ENCODE results near the gene PPFIBP2. TPM values are rescaled to one million over a fixed set of nuclear protein-coding genes. Genes with fewer than 3 reads are reported as not detected.

PPFIBP2 gene
- total and polyA plus RNA-seq, 10 donors = 17.2 to 75.1 (median 40.4) TPM

DNA sequence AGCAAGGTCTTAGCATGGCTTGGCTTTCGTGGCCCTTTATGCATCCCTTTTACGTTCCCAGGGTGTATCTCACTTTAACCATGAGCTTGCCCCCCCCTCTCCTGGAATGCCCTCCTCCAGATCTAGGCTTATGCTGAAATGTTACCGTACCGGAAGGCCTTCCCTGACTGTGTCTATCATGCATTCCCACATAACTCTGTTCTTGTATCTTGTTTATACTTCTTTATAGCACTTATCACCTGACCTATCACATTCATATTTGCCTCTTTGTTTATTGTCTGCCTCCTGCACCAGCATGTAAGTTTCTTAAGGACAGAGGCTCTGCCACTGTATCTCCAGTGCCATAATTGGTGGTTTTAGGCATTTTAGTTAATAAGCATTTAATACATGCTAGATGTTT lies 38.9 kb downstream of the PPFIBP2 start:
- Histone ChIP-seq H3K27me3 (replicated peaks in 1 of 7) (no peaks in the 10 kb centered on the region), H3K36me3 (peaks cover 0 to 38% (median 2%) of the 10 kb centered on the region in 6 donors), H3K27ac (no peak overlapping the region), H3K4me3 (no peak overlapping the region), H3K4me1 (no peaks in the 10 kb centered on the region), H3K9me3 (no peaks in the 10 kb centered on the region)
- intact Hi-C loops (cut with DNase I; ENCODE audit: low total_unique reads) = no loop called here
- no peak for DNase-seq
- TF ChIP-seq, protein P1, sequence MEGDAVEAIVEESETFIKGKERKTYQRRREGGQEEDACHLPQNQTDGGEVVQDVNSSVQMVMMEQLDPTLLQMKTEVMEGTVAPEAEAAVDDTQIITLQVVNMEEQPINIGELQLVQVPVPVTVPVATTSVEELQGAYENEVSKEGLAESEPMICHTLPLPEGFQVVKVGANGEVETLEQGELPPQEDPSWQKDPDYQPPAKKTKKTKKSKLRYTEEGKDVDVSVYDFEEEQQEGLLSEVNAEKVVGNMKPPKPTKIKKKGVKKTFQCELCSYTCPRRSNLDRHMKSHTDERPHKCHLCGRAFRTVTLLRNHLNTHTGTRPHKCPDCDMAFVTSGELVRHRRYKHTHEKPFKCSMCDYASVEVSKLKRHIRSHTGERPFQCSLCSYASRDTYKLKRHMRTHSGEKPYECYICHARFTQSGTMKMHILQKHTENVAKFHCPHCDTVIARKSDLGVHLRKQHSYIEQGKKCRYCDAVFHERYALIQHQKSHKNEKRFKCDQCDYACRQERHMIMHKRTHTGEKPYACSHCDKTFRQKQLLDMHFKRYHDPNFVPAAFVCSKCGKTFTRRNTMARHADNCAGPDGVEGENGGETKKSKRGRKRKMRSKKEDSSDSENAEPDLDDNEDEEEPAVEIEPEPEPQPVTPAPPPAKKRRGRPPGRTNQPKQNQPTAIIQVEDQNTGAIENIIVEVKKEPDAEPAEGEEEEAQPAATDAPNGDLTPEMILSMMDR (IDR thresholded peaks at IDR 0.05 in 8 of 11, conservative IDR thresholded peaks at IDR 0.05 in 3 of 11) = no peak
- TF ChIP-seq POLR2AphosphoS5 (IDR thresholded peaks at IDR 0.05) = no peak
- no peak for TF ChIP-seq POLR2A (IDR thresholded peaks at IDR 0.05)
- 90 to 95% (median 92%) methylated on average over 4 of the region's 4 CpGs for WGBS, 5 donors

- intact Hi-C loops (cut with DNase I; ENCODE audit: low total_unique reads) = no loop called here
- no peak for DNase-seq
- Histone ChIP-seq H3K36me3 (peaks cover 0 to 28% (median 2%) of the 10 kb centered on the region in 6 donors), H3K27me3 (replicated peaks in 1 of 7) (no peaks in the 10 kb centered on the region), H3K9me3 (no peaks in the 10 kb centered on the region), H3K4me3 (no peak overlapping the region), H3K4me1 (no peaks in the 10 kb centered on the region), H3K27ac (no peak overlapping the region)
- TF ChIP-seq POLR2AphosphoS5 (IDR thresholded peaks at IDR 0.05) (no peak), POLR2A (IDR thresholded peaks at IDR 0.05) (no peak)
- TF ChIP-seq, protein P1 (IDR thresholded peaks at IDR 0.05 in 8 of 11, conservative IDR thresholded peaks at IDR 0.05 in 3 of 11) = no peak
- 66 to 80% (median 78%) methylated on average over 7 of the region's 7 CpGs for WGBS, 5 donors
These were observed 41.4 kb downstream of the PPFIBP2 start for GRCh38 chr11:7555052-7555699.

DNA sequence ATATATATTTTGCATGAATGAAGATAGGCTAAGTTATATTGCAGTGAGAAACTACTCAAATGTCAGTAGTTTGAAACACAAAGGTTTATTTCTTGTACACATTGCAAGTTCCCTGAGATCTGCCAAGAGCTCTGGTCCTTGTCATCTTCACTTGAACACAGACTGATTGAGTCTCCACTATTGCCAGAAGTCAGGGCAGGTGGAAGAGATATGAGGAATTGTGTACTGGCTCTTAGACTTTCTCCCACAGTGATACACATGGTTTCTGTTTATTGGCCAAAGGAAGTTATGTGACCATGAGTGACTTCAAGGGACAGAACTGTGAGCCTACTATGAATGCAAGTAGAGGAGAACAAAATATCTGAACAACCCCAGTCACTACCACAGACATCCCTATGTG lies 44.2 kb downstream of the PPFIBP2 start:
- Histone ChIP-seq H3K4me1 (no peaks in the 10 kb centered on the region), H3K27me3 (replicated peaks in 1 of 7) (no peaks in the 10 kb centered on the region), H3K4me3 (no peak overlapping the region), H3K9me3 (no peaks in the 10 kb centered on the region), H3K36me3 (peaks cover 0 to 1% (median 0%) of the 10 kb centered on the region in 6 donors), H3K27ac (no peak overlapping the region)
- DNase-seq = no peak
- intact Hi-C loops (cut with DNase I; ENCODE audit: low total_unique reads) = no loop called here
- TF ChIP-seq, protein P1 (IDR thresholded peaks at IDR 0.05 in 8 of 11, conservative IDR thresholded peaks at IDR 0.05 in 3 of 11) = no peak
- TF ChIP-seq POLR2AphosphoS5 (IDR thresholded peaks at IDR 0.05) = no peak
- TF ChIP-seq POLR2A (IDR thresholded peaks at IDR 0.05) = no peak

- Histone ChIP-seq H3K9me3 (no peaks in the 10 kb centered on the region), H3K27me3 (replicated peaks in 1 of 7) (no peaks in the 10 kb centered on the region), H3K27ac (no peak overlapping the region), H3K4me3 (no peak overlapping the region), H3K4me1 (no peaks in the 10 kb centered on the region), H3K36me3 (peaks cover 0 to 3% (median 0%) of the 10 kb centered on the region in 6 donors)
- no peak for TF ChIP-seq POLR2AphosphoS5 (IDR thresholded peaks at IDR 0.05)
- TF ChIP-seq POLR2A (IDR thresholded peaks at IDR 0.05) = no peak
- TF ChIP-seq, protein P1 (IDR thresholded peaks at IDR 0.05 in 8 of 11, conservative IDR thresholded peaks at IDR 0.05 in 3 of 11) = no peak
- intact Hi-C loops (cut with DNase I; ENCODE audit: low total_unique reads) = no loop called here
- DNase-seq = no peak
- 71 to 82% (median 81%) methylated on average over 4 of the region's 4 CpGs for WGBS, 5 donors
These were observed 45.8 kb downstream of the PPFIBP2 start for GRCh38 chr11:7559398-7560283.
